MM.1S (cell line): ENCODE data around the gene MSI2.

ENCODE experiments used
- DNase-seq: peaks from one replicate; pipeline ENCODE4 v3.0.0-alpha.2; 2015
- H2AFZ ChIP-seq: fragments of 300-600 bp; sonication (generic); 2 replicates; pipeline ENCODE4 v1.6.0; 2016; ENCODE audit warnings: antibody characterized with exemption, low read length
- H3F3A ChIP-seq: fragments of 300-600 bp; sonication (generic); 2 replicates; pipeline ENCODE4 v1.6.1; 2016; ENCODE audit warnings: mild to moderate bottlenecking, antibody characterized with exemption, low read length, moderate library complexity, mixed read lengths; ENCODE audit not compliant: insufficient read depth
- H3K27ac ChIP-seq: fragments of 300-600 bp; sonication (generic); 2 replicates; pipeline ENCODE4 v1.5.1; 2016; ENCODE audit warnings: mild to moderate bottlenecking, low read length
- H3K27me3 ChIP-seq: fragments of 300-600 bp; sonication (generic); replicated peaks from 2 replicates; pipeline ENCODE4 v1.6.0; 2016; ENCODE audit warnings: low read length; ENCODE audit not compliant: insufficient read depth
- H3K36me3 ChIP-seq: fragments of 300-600 bp; sonication (generic); replicated peaks from 2 replicates; pipeline ENCODE4 v1.6.1; 2016; ENCODE audit warnings: mild to moderate bottlenecking, low read length, mixed read lengths; ENCODE audit not compliant: insufficient read depth
- H3K4me1 ChIP-seq: fragments of 300-600 bp; sonication (generic); 2 replicates; pipeline ENCODE4 v1.6.1; 2016; ENCODE audit warnings: low read length, mixed read lengths
- H3K4me2 ChIP-seq: fragments of 300-600 bp; sonication (generic); 2 replicates; pipeline ENCODE4 v1.6.0; 2016; ENCODE audit warnings: low read depth, low read length
- H3K4me3 ChIP-seq: fragments of 300-600 bp; sonication (generic); 2 replicates; pipeline ENCODE4 v1.5.1; 2016; ENCODE audit warnings: low read length, mixed read lengths
- H3K79me2 ChIP-seq: fragments of 300-600 bp; sonication (generic); 2 replicates; pipeline ENCODE4 v1.6.1; 2016; ENCODE audit warnings: mixed run types, low read length, mixed read lengths
- H3K9ac ChIP-seq: fragments of 300-600 bp; sonication (generic); 2 replicates; pipeline ENCODE4 v1.6.1; 2016; ENCODE audit warnings: low read length, mixed read lengths
- H3K9me2 ChIP-seq: fragments of 300-600 bp; sonication (generic); replicated peaks from 2 replicates; pipeline ENCODE4 v1.6.1; 2016; ENCODE audit warnings: mild to moderate bottlenecking, low read length, mixed read lengths; ENCODE audit not compliant: insufficient read depth
- H3K9me3 ChIP-seq: fragments of 300-600 bp; sonication (generic); replicated peaks from 2 replicates; pipeline ENCODE4 v1.6.1; 2016; ENCODE audit warnings: mild to moderate bottlenecking, low read length, mixed read lengths; ENCODE audit not compliant: insufficient read depth
- H4K20me1 ChIP-seq: fragments of 300-600 bp; sonication (generic); 2 replicates; pipeline ENCODE4 v1.6.1; 2016; ENCODE audit warnings: mild to moderate bottlenecking, low read length, moderate library complexity, mixed read lengths; ENCODE audit not compliant: insufficient read depth
- EZH2 ChIP-seq: fragments of 300-600 bp; sonication (generic); optimal IDR thresholded peaks from 2 replicates; pipeline ENCODE3; 2017; ENCODE audit warnings: low read depth, mild to moderate bottlenecking, antibody characterized with exemption, low read length, mixed read lengths
- EZH2phosphoT487 ChIP-seq: fragments of 300-600 bp; sonication (generic); IDR thresholded peaks from 2 replicates; pipeline ENCODE4 v1.6.1; 2018; ENCODE audit warnings: antibody characterized with exemption, low read length
- TF ChIP-seq, protein P1 (sequence below): fragments of 300-600 bp; sonication (generic); IDR thresholded peaks from 2 replicates; pipeline ENCODE4 v1.5.1; 2016; ENCODE audit warnings: antibody characterized with exemption, low read length, mixed read lengths

MSI2 gene

GRCh38 chr17:57384219-57384618 lies 127.9 kb downstream of the MSI2 start:
- no peak overlapping the region for H3K27ac ChIP-seq
- H3K36me3 ChIP-seq: no peaks in the 10 kb centered on the region
- H3K4me2 ChIP-seq: no peak overlapping the region
- no peaks in the 10 kb centered on the region for H4K20me1 ChIP-seq
- no peak overlapping the region for H2AFZ ChIP-seq
- H3K27me3 ChIP-seq: no peaks in the 10 kb centered on the region
- no peak overlapping the region for H3K9ac ChIP-seq
- H3K9me3 ChIP-seq: no peaks in the 10 kb centered on the region
- H3K4me3 ChIP-seq: no peak overlapping the region
- TF ChIP-seq, protein P1, sequence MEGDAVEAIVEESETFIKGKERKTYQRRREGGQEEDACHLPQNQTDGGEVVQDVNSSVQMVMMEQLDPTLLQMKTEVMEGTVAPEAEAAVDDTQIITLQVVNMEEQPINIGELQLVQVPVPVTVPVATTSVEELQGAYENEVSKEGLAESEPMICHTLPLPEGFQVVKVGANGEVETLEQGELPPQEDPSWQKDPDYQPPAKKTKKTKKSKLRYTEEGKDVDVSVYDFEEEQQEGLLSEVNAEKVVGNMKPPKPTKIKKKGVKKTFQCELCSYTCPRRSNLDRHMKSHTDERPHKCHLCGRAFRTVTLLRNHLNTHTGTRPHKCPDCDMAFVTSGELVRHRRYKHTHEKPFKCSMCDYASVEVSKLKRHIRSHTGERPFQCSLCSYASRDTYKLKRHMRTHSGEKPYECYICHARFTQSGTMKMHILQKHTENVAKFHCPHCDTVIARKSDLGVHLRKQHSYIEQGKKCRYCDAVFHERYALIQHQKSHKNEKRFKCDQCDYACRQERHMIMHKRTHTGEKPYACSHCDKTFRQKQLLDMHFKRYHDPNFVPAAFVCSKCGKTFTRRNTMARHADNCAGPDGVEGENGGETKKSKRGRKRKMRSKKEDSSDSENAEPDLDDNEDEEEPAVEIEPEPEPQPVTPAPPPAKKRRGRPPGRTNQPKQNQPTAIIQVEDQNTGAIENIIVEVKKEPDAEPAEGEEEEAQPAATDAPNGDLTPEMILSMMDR: no peak
- TF ChIP-seq EZH2 (no peak), EZH2phosphoT487 (no peak)
- no peaks in the 10 kb centered on the region for H3K4me1 ChIP-seq
- H3K79me2 ChIP-seq: peaks cover 59% of the 10 kb centered on the region
- H3K9me2 ChIP-seq: no peaks in the 10 kb centered on the region
- DNase-seq: no peak
- H3F3A ChIP-seq: no peaks in the 10 kb centered on the region

GRCh38 chr17:57385975-57386374 lies 129.7 kb downstream of the MSI2 start:
- Histone ChIP-seq H3K27me3 (no peaks in the 10 kb centered on the region), H3F3A (no peaks in the 10 kb centered on the region), H3K4me3 (no peak overlapping the region), H3K27ac (no peak overlapping the region), H3K9me3 (no peaks in the 10 kb centered on the region), H3K9ac (no peak overlapping the region), H3K4me1 (no peaks in the 10 kb centered on the region), H2AFZ (no peak overlapping the region), H3K4me2 (no peak overlapping the region), H3K9me2 (no peaks in the 10 kb centered on the region), H3K79me2 (peaks cover 61% of the 10 kb centered on the region), H4K20me1 (no peaks in the 10 kb centered on the region), H3K36me3 (no peaks in the 10 kb centered on the region)
- TF ChIP-seq EZH2phosphoT487 (no peak), EZH2 (no peak)
- TF ChIP-seq, protein P1: no peak
- no peak for DNase-seq

DNA sequence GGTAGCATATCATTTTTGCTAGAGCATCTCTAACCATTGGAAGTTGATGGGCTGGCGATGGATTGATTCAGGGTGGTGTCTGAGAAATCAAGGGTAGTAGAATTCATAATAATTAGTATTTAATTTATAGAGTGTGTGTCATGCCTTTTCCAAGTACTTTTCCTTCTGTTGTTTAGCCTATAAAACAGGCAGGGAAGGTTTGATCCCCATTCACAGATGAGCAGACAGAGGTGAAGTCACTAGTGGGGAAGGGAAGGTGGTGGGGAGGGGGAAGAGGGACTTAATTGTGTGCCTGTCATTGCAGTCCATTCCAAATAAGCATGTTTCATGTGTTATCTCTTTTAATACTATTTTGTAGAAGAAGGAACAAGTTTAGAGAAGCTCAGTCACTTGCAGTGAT lies 131.3 kb downstream of the MSI2 start:
- Histone ChIP-seq H3K9ac (no peak overlapping the region), H3F3A (no peaks in the 10 kb centered on the region), H4K20me1 (no peaks in the 10 kb centered on the region), H3K36me3 (no peaks in the 10 kb centered on the region), H3K27me3 (no peaks in the 10 kb centered on the region), H3K27ac (no peak overlapping the region), H3K9me3 (no peaks in the 10 kb centered on the region), H3K9me2 (no peaks in the 10 kb centered on the region), H3K4me2 (no peak overlapping the region), H2AFZ (no peak overlapping the region), H3K4me3 (no peak overlapping the region), H3K79me2 (peaks cover 71% of the 10 kb centered on the region), H3K4me1 (no peaks in the 10 kb centered on the region)
- TF ChIP-seq EZH2: no peak
- TF ChIP-seq, protein P1: no peak
- no peak for DNase-seq
